Trophoblast cell (in vitro differentiated cells and primary cell): Measurements from ENCODE around the gene TGDS.

Source experiments
- DNase-seq, 2 donors: peaks; one replicate each; pipeline ENCODE4 v3.0.0-alpha.2; 2016
- H2AFZ ChIP-seq: 2 replicates; pipeline ENCODE4 v1.6.1; 2013; ENCODE audit warnings: low read length, moderate library complexity, mild to moderate bottlenecking; ENCODE audit not compliant: insufficient read depth, poor library complexity
- H2AK5ac ChIP-seq: 2 replicates; pipeline ENCODE4 v1.6.1; 2013; ENCODE audit warnings: mild to moderate bottlenecking, low read length
- H2BK120ac ChIP-seq: 2 replicates; pipeline ENCODE4 v1.6.1; 2013; ENCODE audit warnings: low read length, mild to moderate bottlenecking, moderate library complexity; ENCODE audit not compliant: insufficient read depth, poor library complexity
- H2BK12ac ChIP-seq: 2 replicates; pipeline ENCODE4 v1.6.1; 2013; ENCODE audit warnings: mild to moderate bottlenecking, low read length, moderate library complexity
- H2BK5ac ChIP-seq: 2 replicates; pipeline ENCODE4 v1.6.1; 2013; ENCODE audit warnings: low read length, low read depth, moderate library complexity, mild to moderate bottlenecking; ENCODE audit not compliant: poor library complexity
- H3K14ac ChIP-seq: 2 replicates; pipeline ENCODE4 v1.6.1; 2013; ENCODE audit warnings: mild to moderate bottlenecking, low read length
- H3K18ac ChIP-seq: 2 replicates; pipeline ENCODE4 v1.6.1; 2013; ENCODE audit warnings: mild to moderate bottlenecking, low read length
- H3K23ac ChIP-seq: 2 replicates; pipeline ENCODE4 v1.6.1; 2013; ENCODE audit warnings: low read length
- H3K27ac ChIP-seq: 2 replicates; pipeline ENCODE4 v1.5.1; 2013; ENCODE audit warnings: low read depth, mild to moderate bottlenecking, inconsistent platforms, low read length, moderate library complexity
- H3K27me3 ChIP-seq: 2 replicates; pipeline ENCODE4 v1.6.1; 2013; ENCODE audit warnings: inconsistent platforms, mild to moderate bottlenecking, low read length, moderate library complexity; ENCODE audit not compliant: insufficient read depth
- H3K36me3 ChIP-seq, 2 experiments: 1 replicate in 1 of 2; 2 replicates in 1 of 2; pipeline ENCODE4 v1.6.1; 2013; ENCODE audit warnings: low read length in 2 of 2, mild to moderate bottlenecking in 2 of 2, moderate library complexity in 1 of 2; ENCODE audit not compliant: insufficient read depth in 2 of 2, control insufficient read depth in 1 of 2
- H3K4ac ChIP-seq: 2 replicates; pipeline ENCODE4 v1.6.1; 2013; ENCODE audit warnings: low read depth, mild to moderate bottlenecking, low read length, moderate library complexity
- H3K4me1 ChIP-seq, 2 experiments: 1 replicate in 1 of 2; 2 replicates in 1 of 2; pipeline ENCODE4 v1.6.1; 2013; ENCODE audit warnings: low read length in 2 of 2, mild to moderate bottlenecking in 2 of 2, moderate library complexity in 1 of 2; ENCODE audit not compliant: insufficient read depth in 2 of 2, control insufficient read depth in 1 of 2
- H3K4me2 ChIP-seq: 2 replicates; pipeline ENCODE4 v1.6.1; 2013; ENCODE audit warnings: inconsistent platforms, mild to moderate bottlenecking, low read length, moderate library complexity
- H3K4me3 ChIP-seq: 2 replicates; pipeline ENCODE4 v1.5.1; 2013; ENCODE audit warnings: mild to moderate bottlenecking, low read depth, low read length, inconsistent platforms
- H3K79me1 ChIP-seq: one replicate; pipeline ENCODE4 v1.6.1; 2013; ENCODE audit warnings: low read length
- H3K79me2 ChIP-seq: 2 replicates; pipeline ENCODE4 v1.6.1; 2013; ENCODE audit warnings: low read length, mild to moderate bottlenecking; ENCODE audit not compliant: control insufficient read depth, insufficient read depth, poor library complexity
- H3K9ac ChIP-seq: 2 replicates; pipeline ENCODE4 v1.6.1; 2013; ENCODE audit warnings: mild to moderate bottlenecking, low read length
- H3K9me3 ChIP-seq: 2 replicates; pipeline ENCODE4 v1.6.1; 2013; ENCODE audit warnings: low read depth, mild to moderate bottlenecking, control low read depth, inconsistent platforms, low read length; ENCODE audit not compliant: insufficient read depth
- H4K12ac ChIP-seq: 2 replicates; pipeline ENCODE4 v1.6.1; 2013; ENCODE audit warnings: low read depth, mild to moderate bottlenecking, low read length, moderate library complexity
- H4K8ac ChIP-seq: 2 replicates; pipeline ENCODE4 v1.6.1; 2013; ENCODE audit warnings: low read depth, mild to moderate bottlenecking, low read length, moderate library complexity
- H4K91ac ChIP-seq: one replicate; pipeline ENCODE4 v1.6.1; 2013; ENCODE audit warnings: low read depth, mild to moderate bottlenecking, low read length, moderate library complexity
- WGBS: extraction: QIAGEN DNeasy Blood & Tissue Kit; methylation state at CpG from one replicate; pipeline ENCODE4 v1.1.7; 2013; ENCODE audit warnings: missing lambda C conversion rate; ENCODE audit not compliant: insufficient read length, insufficient coverage; ENCODE audit errors: extremely low coverage; 5-methylcytosine and 5-hydroxymethylcytosine counted together

TGDS gene

GRCh38 chr13:94608586-94608985 is 12.6 kb upstream of the TGDS start:
- H2AK5ac ChIP-seq, result no peak overlapping the region
- no peak overlapping the region for H3K4me3 ChIP-seq
- no peak overlapping the region for H3K18ac ChIP-seq
- H4K8ac ChIP-seq, result no peak overlapping the region
- no peaks in the 10 kb centered on the region for H3K79me2 ChIP-seq
- no peaks in the 10 kb centered on the region for H3K79me1 ChIP-seq
- H2BK120ac ChIP-seq, result no peak overlapping the region
- peaks cover 5 to 8% of the 10 kb centered on the region in 2 experiments for H3K36me3 ChIP-seq
- H3K9ac ChIP-seq, result no peak overlapping the region
- no peaks in the 10 kb centered on the region for H3K9me3 ChIP-seq
- H3K23ac ChIP-seq, result no peak overlapping the region
- H3K4me1 ChIP-seq, result no peaks in the 10 kb centered on the region
- no peak for DNase-seq
- H4K91ac ChIP-seq, result no peak overlapping the region
- H2BK5ac ChIP-seq, result no peak overlapping the region
- no peak overlapping the region for H3K4me2 ChIP-seq
- no peak overlapping the region for H3K27ac ChIP-seq
- WGBS, result no CpG with 5 or more reads among the region's 1 CpG
- H2BK12ac ChIP-seq, result no peak overlapping the region
- H3K14ac ChIP-seq, result no peak overlapping the region
- H3K4ac ChIP-seq, result no peak overlapping the region
- H4K12ac ChIP-seq, result no peak overlapping the region
- H2AFZ ChIP-seq, result no peak overlapping the region
- no peaks in the 10 kb centered on the region for H3K27me3 ChIP-seq

- Histone ChIP-seq H2BK12ac (no peak overlapping the region), H3K36me3 (peaks cover 5 to 8% of the 10 kb centered on the region in 2 experiments), H3K4ac (no peak overlapping the region), H3K9me3 (no peaks in the 10 kb centered on the region), H3K27me3 (no peaks in the 10 kb centered on the region), H4K8ac (no peak overlapping the region), H3K4me2 (no peak overlapping the region), H3K4me1 (no peaks in the 10 kb centered on the region), H2BK5ac (no peak overlapping the region), H3K79me2 (no peaks in the 10 kb centered on the region), H3K79me1 (no peaks in the 10 kb centered on the region), H3K14ac (no peak overlapping the region), H4K91ac (no peak overlapping the region), H3K18ac (no peak overlapping the region), H4K12ac (no peak overlapping the region), H3K4me3 (no peak overlapping the region), H3K9ac (no peak overlapping the region), H2AK5ac (no peak overlapping the region), H2AFZ (no peak overlapping the region), H3K27ac (no peak overlapping the region), H2BK120ac (no peak overlapping the region), H3K23ac (no peak overlapping the region)
- DNase-seq, result no peak
- WGBS, result no CpG with 5 or more reads among the region's 3 CpGs
Measured at GRCh38 chr13:94607939-94608338, 12.0 kb upstream of the TGDS start.

GRCh38 chr13:94607056-94607455 is 11.1 kb upstream of the TGDS start:
- no peak overlapping the region for H3K14ac ChIP-seq
- H3K27me3 ChIP-seq, result no peaks in the 10 kb centered on the region
- H3K9ac ChIP-seq, result no peak overlapping the region
- peaks cover 2% of the 10 kb centered on the region for H3K79me1 ChIP-seq
- DNase-seq, result no peak
- H3K4me1 ChIP-seq, result no peaks in the 10 kb centered on the region
- H4K12ac ChIP-seq, result no peak overlapping the region
- H3K4ac ChIP-seq, result no peak overlapping the region
- H2BK5ac ChIP-seq, result no peak overlapping the region
- H3K36me3 ChIP-seq, result peaks cover 5 to 8% of the 10 kb centered on the region in 2 experiments
- no peak overlapping the region for H2AFZ ChIP-seq
- H2BK12ac ChIP-seq, result no peak overlapping the region
- H3K4me3 ChIP-seq, result no peak overlapping the region
- no peak overlapping the region for H2BK120ac ChIP-seq
- no CpG with 5 or more reads among the region's 4 CpGs for WGBS
- peaks cover 2% of the 10 kb centered on the region for H3K79me2 ChIP-seq
- H3K4me2 ChIP-seq, result no peak overlapping the region
- no peak overlapping the region for H3K23ac ChIP-seq
- H2AK5ac ChIP-seq, result no peak overlapping the region
- no peak overlapping the region for H3K27ac ChIP-seq
- no peak overlapping the region for H4K91ac ChIP-seq
- H3K18ac ChIP-seq, result no peak overlapping the region
- H3K9me3 ChIP-seq, result no peaks in the 10 kb centered on the region
- H4K8ac ChIP-seq, result no peak overlapping the region

GRCh38 chr13:94602467-94602866 is 6.5 kb upstream of the TGDS start:
- H2BK5ac ChIP-seq, result no peak overlapping the region
- no peaks in the 10 kb centered on the region for H3K9me3 ChIP-seq
- no peaks in the 10 kb centered on the region for H3K4me1 ChIP-seq
- no peak for DNase-seq
- WGBS, result no CpG with 5 or more reads among the region's 1 CpG
- no peak overlapping the region for H4K91ac ChIP-seq
- H2BK12ac ChIP-seq, result no peak overlapping the region
- H4K12ac ChIP-seq, result no peak overlapping the region
- H3K14ac ChIP-seq, result no peak overlapping the region
- H3K23ac ChIP-seq, result no peak overlapping the region
- H3K79me1 ChIP-seq, result peaks cover 5% of the 10 kb centered on the region
- no peak overlapping the region for H4K8ac ChIP-seq
- H2AK5ac ChIP-seq, result no peak overlapping the region
- no peak overlapping the region for H3K18ac ChIP-seq
- no peak overlapping the region for H3K4ac ChIP-seq
- peak overlapping the region; percentile 97 for H3K4me2 ChIP-seq
- peak overlapping the region; percentile 92 for H2BK120ac ChIP-seq
- H3K27me3 ChIP-seq, result no peaks in the 10 kb centered on the region
- H3K9ac ChIP-seq, result no peak overlapping the region
- H3K27ac ChIP-seq, result no peak overlapping the region
- peak overlapping the region; percentile 98 for H2AFZ ChIP-seq
- peak overlapping the region; percentile 95 for H3K4me3 ChIP-seq
- H3K79me2 ChIP-seq, result peaks cover 5% of the 10 kb centered on the region
- peaks cover 2 to 5% of the 10 kb centered on the region in 2 experiments for H3K36me3 ChIP-seq
